GM19193 (cell line): ENCODE measurements around the gene SPTLC2.

Experiments
- POLR2A ChIP-seq: IDR thresholded peaks from 4 replicates; pipeline ENCODE4 v1.6.1; 2011; ENCODE audit not compliant: insufficient read depth, insufficient read length; ENCODE audit errors: extremely low read depth

Gene SPTLC2

GRCh38 chr14:77607741-77608302 lies 8.6 kb downstream of the SPTLC2 start:
- TF ChIP-seq POLR2A: no peak

- no peak for TF ChIP-seq POLR2A
Measured at GRCh38 chr14:77605392-77605972, 11.0 kb downstream of the SPTLC2 start.

GRCh38 chr14:77603654-77604255 lies 12.7 kb downstream of the SPTLC2 start:
- TF ChIP-seq POLR2A: no peak

GRCh38 chr14:77603031-77603430 lies 13.4 kb downstream of the SPTLC2 start:
- TF ChIP-seq POLR2A: no peak

- no peak for TF ChIP-seq POLR2A
Measured at GRCh38 chr14:77601846-77602619, 14.4 kb downstream of the SPTLC2 start.

GRCh38 chr14:77599889-77600288 lies 16.5 kb downstream of the SPTLC2 start:
- TF ChIP-seq POLR2A: no peak

GRCh38 chr14:77598366-77599070 lies 17.9 kb downstream of the SPTLC2 start:
- no peak for TF ChIP-seq POLR2A

- no peak for TF ChIP-seq POLR2A
Measured at GRCh38 chr14:77593501-77593961, 22.9 kb downstream of the SPTLC2 start.

GRCh38 chr14:77590845-77591485 lies 25.5 kb downstream of the SPTLC2 start:
- no peak for TF ChIP-seq POLR2A

GRCh38 chr14:77589099-77589498 lies 27.3 kb downstream of the SPTLC2 start:
- TF ChIP-seq POLR2A: no peak

GRCh38 chr14:77585385-77585784 lies 31.1 kb downstream of the SPTLC2 start:
- TF ChIP-seq POLR2A: no peak

GRCh38 chr14:77584809-77585208 lies 31.6 kb downstream of the SPTLC2 start:
- no peak for TF ChIP-seq POLR2A

GRCh38 chr14:77583657-77584056 lies 32.8 kb downstream of the SPTLC2 start:
- no peak for TF ChIP-seq POLR2A

GRCh38 chr14:77582511-77582910 lies 33.9 kb downstream of the SPTLC2 start:
- no peak for TF ChIP-seq POLR2A
